HepG2 (cell line): ENCODE data around the gene CMTM1. TPM values are rescaled to one million over a fixed set of nuclear protein-coding genes. Genes with fewer than 3 reads are reported as not detected.

ENCODE experiments used
- ATAD3A ChIP-seq: sonication (generic); formaldehyde crosslinking; IDR thresholded peaks from 2 replicates; pipeline ENCODE4 v1.4.0; 2020; ENCODE audit warnings: missing genetic modification reagents
- CENPT ChIP-seq: sonication (generic); formaldehyde crosslinking; IDR thresholded peaks from 2 replicates; pipeline ENCODE4 v1.8.0; 2022; ENCODE audit warnings: low read depth, mild to moderate bottlenecking, moderate library complexity, missing genetic modification reagents
- DNMT1 ChIP-seq: sonication (generic); formaldehyde crosslinking; IDR thresholded peaks from 2 replicates; pipeline ENCODE4 v1.5.1; 2020; ENCODE audit warnings: mild to moderate bottlenecking, missing genetic modification reagents
- EEA1 ChIP-seq: sonication (generic); formaldehyde crosslinking; IDR thresholded peaks from 2 replicates; pipeline ENCODE4 v1.5.1; 2020; ENCODE audit warnings: mild to moderate bottlenecking, missing genetic modification reagents, borderline replicate concordance
- ERF ChIP-seq: IDR thresholded peaks from 2 replicates; pipeline ENCODE4 v1.6.1; 2018; ENCODE audit warnings: missing biosample characterization, missing genetic modification reagents
- JUN ChIP-seq: sonication (generic); formaldehyde crosslinking; IDR thresholded peaks from 2 replicates; pipeline ENCODE4 v1.4.0; 2020; ENCODE audit warnings: mild to moderate bottlenecking, missing genetic modification reagents
- KDM5A ChIP-seq: fragments of 200-600 bp; sonication (generic); IDR thresholded peaks from 2 replicates; pipeline ENCODE4 v1.7.0; 2018; ENCODE audit warnings: antibody characterized with exemption, mild to moderate bottlenecking, low read length, borderline replicate concordance
- SMAD1 ChIP-seq: sonication (generic); formaldehyde crosslinking; IDR thresholded peaks from 2 replicates; pipeline ENCODE4 v1.4.0; 2020; ENCODE audit warnings: missing genetic modification reagents, low read depth, mild to moderate bottlenecking, borderline replicate concordance
- SP2 ChIP-seq: sonication (generic); formaldehyde crosslinking; IDR thresholded peaks from 2 replicates; pipeline ENCODE4 v1.5.1; 2020; ENCODE audit warnings: mild to moderate bottlenecking, missing genetic modification reagents
- SUZ12 ChIP-seq: fragments of 150-350 bp; IDR thresholded peaks from 2 replicates; pipeline ENCODE4 v1.6.1; 2014; ENCODE audit warnings: low read depth, low read length
- ZNF331 ChIP-seq: sonication (generic); formaldehyde crosslinking; IDR thresholded peaks from 2 replicates; pipeline ENCODE4 v1.4.0; 2020; ENCODE audit warnings: missing genetic modification reagents
- ZNF33B ChIP-seq: sonication (generic); formaldehyde crosslinking; IDR thresholded peaks from 2 replicates; pipeline ENCODE4 v1.5.1; 2020; ENCODE audit warnings: mild to moderate bottlenecking, missing genetic modification reagents
- ZNF674 ChIP-seq: sonication (generic); formaldehyde crosslinking; IDR thresholded peaks from 2 replicates; pipeline ENCODE4 v1.5.0; 2020; ENCODE audit warnings: low read depth, mild to moderate bottlenecking, missing genetic modification reagents
- ZNF747 ChIP-seq: sonication (generic); formaldehyde crosslinking; IDR thresholded peaks from 2 replicates; pipeline ENCODE4 v1.8.1; 2023; ENCODE audit warnings: missing genetic modification reagents, mild to moderate bottlenecking, borderline replicate concordance
- ZNF75D ChIP-seq: sonication (generic); formaldehyde crosslinking; IDR thresholded peaks from 2 replicates; pipeline ENCODE4 v1.8.1; 2023; ENCODE audit warnings: missing genetic modification reagents, mild to moderate bottlenecking, borderline replicate concordance
- polyA plus RNA-seq, 8 experiments: library from polyadenylated mRNA; depleted of rRNA in 3 of 8; stranded (reverse) in 7 of 8; unstranded in 1 of 8; fragments of >200 nt; fragmentation: Illumina TruSeq in 4 of 8; extraction: Trizol in 4 of 8; gene quantifications; 2 replicates each; pipeline versions ENCODE4 v1.2.1 to v1.2.3, GENCODE V29; 2011 to 2016; ENCODE audit warnings: low read depth in 4 of 8, missing spikeins in 1 of 8, mixed read lengths in 1 of 8; ENCODE audit not compliant: insufficient read depth in 1 of 8
- total RNA-seq, 5 experiments: library from RNA; depleted of rRNA; stranded (reverse); fragments of >200 nt; fragmentation: Illumina TruSeq; extraction: Trizol; gene quantifications; 2 replicates each; pipeline ENCODE4 v1.2.3, GENCODE V29; 2016; ENCODE audit warnings: low read depth in 1 of 5
- TF ChIP-seq, protein P1 (sequence below): sonication (generic); formaldehyde crosslinking; IDR thresholded peaks from 2 replicates; pipeline ENCODE4 v1.5.1; 2020; ENCODE audit warnings: mild to moderate bottlenecking, missing genetic modification reagents, borderline replicate concordance
- TF ChIP-seq, protein P2 (sequence below): sonication (generic); formaldehyde crosslinking; IDR thresholded peaks from 2 replicates; pipeline ENCODE4 v1.4.0; 2020; ENCODE audit warnings: missing genetic modification reagents
- TF ChIP-seq, protein P3 (sequence below): sonication (generic); formaldehyde crosslinking; IDR thresholded peaks from 2 replicates; pipeline ENCODE4 v1.5.0; 2020; ENCODE audit warnings: mild to moderate bottlenecking, missing genetic modification reagents
- TF ChIP-seq, protein P4 (sequence below): IDR thresholded peaks from 2 replicates; pipeline ENCODE4 v1.6.1; 2012; ENCODE audit warnings: inconsistent platforms
- TF ChIP-seq, protein P5 (sequence below): sonication (generic); formaldehyde crosslinking; IDR thresholded peaks from 2 replicates; pipeline ENCODE4 v1.4.0; 2020; ENCODE audit warnings: missing genetic modification reagents

CMTM1 gene
- total and polyA plus RNA-seq, 2 of the 13 experiments (the other 11 are each of a cell fraction or from before 2014, with no cell fraction given): 1.7 to 2.9 TPM

DNA sequence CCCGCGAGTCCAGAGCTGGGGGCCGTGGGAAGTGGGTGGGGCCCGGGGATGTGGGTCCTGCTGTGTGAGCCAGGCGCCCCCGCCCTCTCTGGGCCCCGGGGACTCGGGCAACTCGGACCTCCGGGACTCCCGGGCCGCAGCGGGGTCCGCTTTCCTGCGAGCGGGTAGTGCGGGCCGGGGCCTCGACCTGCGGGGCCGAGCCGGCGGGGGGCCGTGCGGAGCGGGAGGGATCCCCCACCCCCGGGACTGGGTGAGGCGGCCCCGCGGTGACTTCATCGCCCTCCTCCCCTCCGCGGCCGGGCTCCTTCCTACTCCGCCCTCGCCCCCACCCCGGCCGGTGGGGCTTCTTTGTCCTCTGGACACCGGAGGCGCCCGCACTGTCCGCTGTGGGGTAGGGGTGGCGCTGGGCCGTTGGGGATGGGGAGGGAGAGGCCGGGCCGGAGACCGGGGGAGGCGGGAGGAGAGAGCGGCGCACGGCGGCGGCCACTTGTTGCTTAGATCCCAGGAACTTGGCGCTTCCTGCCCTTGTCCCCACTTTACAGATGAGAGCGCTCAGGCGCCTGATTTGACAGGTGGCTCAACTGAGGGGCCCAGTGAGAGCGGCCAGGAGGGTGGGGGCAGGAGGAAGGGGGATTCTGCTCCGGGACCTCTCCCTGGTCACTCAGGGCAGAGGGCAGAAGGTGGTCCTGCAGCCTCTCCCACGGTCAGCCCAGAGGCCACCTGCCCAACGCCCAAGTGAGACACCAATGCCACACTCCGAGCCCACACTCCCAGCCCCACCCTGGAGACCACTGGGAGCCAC is 39.1 kb downstream of the CMTM1 start (continued):
- TF ChIP-seq CENPT (CRISPR knock-in tag): 0 out of 2 replicates have a peak, but pooled peaks have one; percentile 44
- no peak for TF ChIP-seq DNMT1 (CRISPR knock-in tag)
- TF ChIP-seq ZNF674 (CRISPR knock-in tag): no peak
- TF ChIP-seq EEA1 (CRISPR knock-in tag): no peak
- no peak for TF ChIP-seq ZNF75D (CRISPR knock-in tag)
- TF ChIP-seq JUN (CRISPR knock-in tag): no peak
- TF ChIP-seq SMAD1 (CRISPR knock-in tag): no peak
- TF ChIP-seq, protein P1, sequence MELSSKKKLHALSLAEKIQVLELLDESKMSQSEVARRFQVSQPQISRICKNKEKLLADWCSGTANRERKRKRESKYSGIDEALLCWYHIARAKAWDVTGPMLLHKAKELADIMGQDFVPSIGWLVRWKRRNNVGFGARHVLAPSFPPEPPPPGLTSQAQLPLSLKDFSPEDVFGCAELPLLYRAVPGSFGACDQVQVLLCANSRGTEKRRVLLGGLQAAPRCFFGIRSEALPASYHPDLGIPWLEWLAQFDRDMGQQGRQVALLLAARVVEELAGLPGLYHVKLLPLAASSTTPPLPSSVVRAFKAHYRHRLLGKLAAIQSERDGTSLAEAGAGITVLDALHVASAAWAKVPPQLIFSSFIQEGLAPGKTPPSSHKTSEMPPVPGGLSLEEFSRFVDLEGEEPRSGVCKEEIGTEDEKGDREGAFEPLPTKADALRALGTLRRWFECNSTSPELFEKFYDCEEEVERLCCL (CRISPR knock-in tag): no peak
- TF ChIP-seq, protein P2, sequence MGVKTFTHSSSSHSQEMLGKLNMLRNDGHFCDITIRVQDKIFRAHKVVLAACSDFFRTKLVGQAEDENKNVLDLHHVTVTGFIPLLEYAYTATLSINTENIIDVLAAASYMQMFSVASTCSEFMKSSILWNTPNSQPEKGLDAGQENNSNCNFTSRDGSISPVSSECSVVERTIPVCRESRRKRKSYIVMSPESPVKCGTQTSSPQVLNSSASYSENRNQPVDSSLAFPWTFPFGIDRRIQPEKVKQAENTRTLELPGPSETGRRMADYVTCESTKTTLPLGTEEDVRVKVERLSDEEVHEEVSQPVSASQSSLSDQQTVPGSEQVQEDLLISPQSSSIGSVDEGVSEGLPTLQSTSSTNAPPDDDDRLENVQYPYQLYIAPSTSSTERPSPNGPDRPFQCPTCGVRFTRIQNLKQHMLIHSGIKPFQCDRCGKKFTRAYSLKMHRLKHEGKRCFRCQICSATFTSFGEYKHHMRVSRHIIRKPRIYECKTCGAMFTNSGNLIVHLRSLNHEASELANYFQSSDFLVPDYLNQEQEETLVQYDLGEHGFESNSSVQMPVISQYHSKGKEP: no peak
- TF ChIP-seq, protein P3, sequence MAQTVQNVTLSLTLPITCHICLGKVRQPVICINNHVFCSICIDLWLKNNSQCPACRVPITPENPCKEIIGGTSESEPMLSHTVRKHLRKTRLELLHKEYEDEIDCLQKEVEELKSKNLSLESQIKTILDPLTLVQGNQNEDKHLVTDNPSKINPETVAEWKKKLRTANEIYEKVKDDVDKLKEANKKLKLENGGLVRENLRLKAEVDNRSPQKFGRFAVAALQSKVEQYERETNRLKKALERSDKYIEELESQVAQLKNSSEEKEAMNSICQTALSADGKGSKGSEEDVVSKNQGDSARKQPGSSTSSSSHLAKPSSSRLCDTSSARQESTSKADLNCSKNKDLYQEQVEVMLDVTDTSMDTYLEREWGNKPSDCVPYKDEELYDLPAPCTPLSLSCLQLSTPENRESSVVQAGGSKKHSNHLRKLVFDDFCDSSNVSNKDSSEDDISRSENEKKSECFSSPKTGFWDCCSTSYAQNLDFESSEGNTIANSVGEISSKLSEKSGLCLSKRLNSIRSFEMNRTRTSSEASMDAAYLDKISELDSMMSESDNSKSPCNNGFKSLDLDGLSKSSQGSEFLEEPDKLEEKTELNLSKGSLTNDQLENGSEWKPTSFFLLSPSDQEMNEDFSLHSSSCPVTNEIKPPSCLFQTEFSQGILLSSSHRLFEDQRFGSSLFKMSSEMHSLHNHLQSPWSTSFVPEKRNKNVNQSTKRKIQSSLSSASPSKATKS (CRISPR knock-in tag): no peak
- TF ChIP-seq ZNF33B (CRISPR knock-in tag): peak; percentile 5; the same call in 1 of the 2 replicates
- no peak for TF ChIP-seq KDM5A
- no peak for TF ChIP-seq ATAD3A (CRISPR knock-in tag)
- TF ChIP-seq ZNF747 (CRISPR knock-in tag): no peak
- no peak for TF ChIP-seq SP2 (CRISPR knock-in tag)
- TF ChIP-seq, protein P4, sequence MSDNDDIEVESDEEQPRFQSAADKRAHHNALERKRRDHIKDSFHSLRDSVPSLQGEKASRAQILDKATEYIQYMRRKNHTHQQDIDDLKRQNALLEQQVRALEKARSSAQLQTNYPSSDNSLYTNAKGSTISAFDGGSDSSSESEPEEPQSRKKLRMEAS: 0 out of 2 replicates have a peak, but pooled peaks have one; percentile 19
- no peak for TF ChIP-seq ERF (CRISPR knock-in tag)
- TF ChIP-seq SUZ12: no peak
- TF ChIP-seq, protein P5, sequence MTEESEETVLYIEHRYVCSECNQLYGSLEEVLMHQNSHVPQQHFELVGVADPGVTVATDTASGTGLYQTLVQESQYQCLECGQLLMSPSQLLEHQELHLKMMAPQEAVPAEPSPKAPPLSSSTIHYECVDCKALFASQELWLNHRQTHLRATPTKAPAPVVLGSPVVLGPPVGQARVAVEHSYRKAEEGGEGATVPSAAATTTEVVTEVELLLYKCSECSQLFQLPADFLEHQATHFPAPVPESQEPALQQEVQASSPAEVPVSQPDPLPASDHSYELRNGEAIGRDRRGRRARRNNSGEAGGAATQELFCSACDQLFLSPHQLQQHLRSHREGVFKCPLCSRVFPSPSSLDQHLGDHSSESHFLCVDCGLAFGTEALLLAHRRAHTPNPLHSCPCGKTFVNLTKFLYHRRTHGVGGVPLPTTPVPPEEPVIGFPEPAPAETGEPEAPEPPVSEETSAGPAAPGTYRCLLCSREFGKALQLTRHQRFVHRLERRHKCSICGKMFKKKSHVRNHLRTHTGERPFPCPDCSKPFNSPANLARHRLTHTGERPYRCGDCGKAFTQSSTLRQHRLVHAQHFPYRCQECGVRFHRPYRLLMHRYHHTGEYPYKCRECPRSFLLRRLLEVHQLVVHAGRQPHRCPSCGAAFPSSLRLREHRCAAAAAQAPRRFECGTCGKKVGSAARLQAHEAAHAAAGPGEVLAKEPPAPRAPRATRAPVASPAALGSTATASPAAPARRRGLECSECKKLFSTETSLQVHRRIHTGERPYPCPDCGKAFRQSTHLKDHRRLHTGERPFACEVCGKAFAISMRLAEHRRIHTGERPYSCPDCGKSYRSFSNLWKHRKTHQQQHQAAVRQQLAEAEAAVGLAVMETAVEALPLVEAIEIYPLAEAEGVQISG (CRISPR knock-in tag): no peak
- no peak for TF ChIP-seq ZNF331 (CRISPR knock-in tag)
